ENCODE measurements around the gene SLC19A1.

Gene SLC19A1

GRCh38 chr21:45475797-45476570 lies 66.3 kb downstream of the SLC19A1 start:
- DNase-seq = no peak

GRCh38 chr21:45475004-45475685 lies 67.1 kb downstream of the SLC19A1 start:
- DNase-seq = no peak

GRCh38 chr21:45474323-45474950 lies 67.8 kb downstream of the SLC19A1 start:
- no peak for DNase-seq

GRCh38 chr21:45473496-45474322 lies 68.5 kb downstream of the SLC19A1 start:
- DNase-seq = no peak

GRCh38 chr21:45472445-45473365 lies 69.5 kb downstream of the SLC19A1 start:
- DNase-seq = no peak

- no peak for DNase-seq
Measured at GRCh38 chr21:45471525-45472221, 70.6 kb downstream of the SLC19A1 start.

- no peak for DNase-seq
Measured at GRCh38 chr21:45470773-45471524, 71.3 kb downstream of the SLC19A1 start.

- DNase-seq = no peak
Measured at GRCh38 chr21:45470087-45470515, 72.1 kb downstream of the SLC19A1 start.

- no peak for DNase-seq
Measured at GRCh38 chr21:45469273-45470086, 72.8 kb downstream of the SLC19A1 start.

GRCh38 chr21:45468971-45469272 lies 73.3 kb downstream of the SLC19A1 start:
- DNase-seq = no peak

GRCh38 chr21:45468051-45468970 lies 73.9 kb downstream of the SLC19A1 start:
- no peak for DNase-seq

- no peak for DNase-seq
Measured at GRCh38 chr21:45467221-45467779, 74.9 kb downstream of the SLC19A1 start.

- DNase-seq = no peak
Measured at GRCh38 chr21:45466330-45467220, 75.7 kb downstream of the SLC19A1 start.

GRCh38 chr21:45465611-45466329 lies 76.5 kb downstream of the SLC19A1 start:
- no peak for DNase-seq

- DNase-seq = no peak
Measured at GRCh38 chr21:45465105-45465504, 77.1 kb downstream of the SLC19A1 start.

GRCh38 chr21:45464309-45464708 lies 77.9 kb downstream of the SLC19A1 start:
- no peak for DNase-seq

All from NCI-H2107 (cell line).